Body of pancreas (tissue), 4 donors: Measurements from ENCODE around the gene IL15RA.

Source experiments
- POLR2A ChIP-seq, 3 donors: fragments of 450-650 bp; IDR thresholded peaks; one replicate each; pipeline ENCODE4 v1.6.1; 2016; ENCODE audit warnings: antibody characterized with exemption in 3 of 3, mild to moderate bottlenecking in 2 of 3
- TF ChIP-seq, protein P1 (sequence below), 7 experiments: fragments of 450-650 bp in 4 of 7; fragments of 200-600 bp in 3 of 7; sonication (generic) in 3 of 7; IDR thresholded peaks; one replicate each; pipeline ENCODE4 v1.5.1; 2016 to 2019; ENCODE audit warnings: antibody characterized with exemption in 7 of 7

DNA sequence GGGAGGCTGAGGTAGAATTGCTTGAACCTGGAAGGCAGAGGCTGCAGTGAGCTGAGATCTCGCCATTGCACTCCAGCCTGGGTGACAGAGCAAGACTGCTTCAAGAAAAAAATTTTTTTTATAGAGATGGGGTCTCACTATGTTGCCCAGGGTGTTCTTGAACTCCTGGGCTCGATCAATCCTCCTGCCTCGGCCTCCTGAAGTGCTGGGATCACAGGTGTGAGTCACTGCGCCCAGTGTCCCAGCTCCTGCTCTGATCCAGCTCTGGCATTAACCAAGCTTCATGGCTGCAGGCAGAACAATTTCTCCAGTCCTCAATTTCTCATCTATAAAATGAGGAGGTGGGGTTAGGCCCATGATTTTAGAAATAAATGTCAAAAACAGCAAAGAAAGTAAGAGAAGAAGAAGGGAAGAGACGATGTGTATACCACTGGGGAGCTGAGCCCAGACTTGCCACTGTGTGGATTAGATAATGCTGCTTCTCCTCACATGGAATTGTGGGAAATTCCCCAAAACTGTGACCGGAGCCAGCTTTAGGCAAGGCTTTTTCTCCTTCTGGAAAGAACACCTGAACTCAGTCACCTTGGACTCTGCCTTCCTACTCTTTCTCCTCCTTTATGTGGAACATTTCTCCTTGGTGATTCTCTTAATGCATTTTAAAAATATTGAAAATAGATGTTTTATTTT, 25.5 kb downstream of the IL15RA start:
- TF ChIP-seq, protein P1, sequence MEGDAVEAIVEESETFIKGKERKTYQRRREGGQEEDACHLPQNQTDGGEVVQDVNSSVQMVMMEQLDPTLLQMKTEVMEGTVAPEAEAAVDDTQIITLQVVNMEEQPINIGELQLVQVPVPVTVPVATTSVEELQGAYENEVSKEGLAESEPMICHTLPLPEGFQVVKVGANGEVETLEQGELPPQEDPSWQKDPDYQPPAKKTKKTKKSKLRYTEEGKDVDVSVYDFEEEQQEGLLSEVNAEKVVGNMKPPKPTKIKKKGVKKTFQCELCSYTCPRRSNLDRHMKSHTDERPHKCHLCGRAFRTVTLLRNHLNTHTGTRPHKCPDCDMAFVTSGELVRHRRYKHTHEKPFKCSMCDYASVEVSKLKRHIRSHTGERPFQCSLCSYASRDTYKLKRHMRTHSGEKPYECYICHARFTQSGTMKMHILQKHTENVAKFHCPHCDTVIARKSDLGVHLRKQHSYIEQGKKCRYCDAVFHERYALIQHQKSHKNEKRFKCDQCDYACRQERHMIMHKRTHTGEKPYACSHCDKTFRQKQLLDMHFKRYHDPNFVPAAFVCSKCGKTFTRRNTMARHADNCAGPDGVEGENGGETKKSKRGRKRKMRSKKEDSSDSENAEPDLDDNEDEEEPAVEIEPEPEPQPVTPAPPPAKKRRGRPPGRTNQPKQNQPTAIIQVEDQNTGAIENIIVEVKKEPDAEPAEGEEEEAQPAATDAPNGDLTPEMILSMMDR (IDR thresholded peaks at IDR 0.05) = no peak
- no peak for TF ChIP-seq POLR2A (IDR thresholded peaks at IDR 0.05)
